NCI-H82 treated with DMSO at 0.1 percent for 48 hours (cell line): ENCODE measurements around the gene LDLRAD4.

ENCODE experiments used
- DNase-seq: peaks from one replicate; lab custom pipeline; 2025; ENCODE audit not compliant: unreplicated experiment; lab: John Stamatoyannopoulos, UW

LDLRAD4 gene

GRCh38 chr18:13440277-13441248 lies 222.0 kb downstream of the LDLRAD4 start:
- no peak for DNase-seq

GRCh38 chr18:13441736-13442135 lies 223.2 kb downstream of the LDLRAD4 start:
- no peak for DNase-seq

- DNase-seq: no peak
These were observed 223.9 kb downstream of the LDLRAD4 start for GRCh38 chr18:13442451-13442850.

GRCh38 chr18:13443552-13443951 lies 225.0 kb downstream of the LDLRAD4 start:
- no peak for DNase-seq

- DNase-seq: no peak
These were observed 226.1 kb downstream of the LDLRAD4 start for GRCh38 chr18:13444430-13445240.

- DNase-seq: no peak
These were observed 226.8 kb downstream of the LDLRAD4 start for GRCh38 chr18:13445241-13445897.

GRCh38 chr18:13446024-13446423 lies 227.5 kb downstream of the LDLRAD4 start:
- DNase-seq: no peak

GRCh38 chr18:13446610-13447461 lies 228.3 kb downstream of the LDLRAD4 start:
- DNase-seq: no peak

- peak; percentile 56 for DNase-seq
These were observed 229.2 kb downstream of the LDLRAD4 start for GRCh38 chr18:13447621-13448334.

GRCh38 chr18:13448335-13448795 lies 229.8 kb downstream of the LDLRAD4 start:
- DNase-seq: no peak

GRCh38 chr18:13449651-13450050 lies 231.1 kb downstream of the LDLRAD4 start:
- DNase-seq: no peak

GRCh38 chr18:13450289-13451212 lies 232.0 kb downstream of the LDLRAD4 start:
- no peak for DNase-seq

GRCh38 chr18:13451213-13451540 lies 232.6 kb downstream of the LDLRAD4 start:
- DNase-seq: no peak

GRCh38 chr18:13451661-13452387 lies 233.3 kb downstream of the LDLRAD4 start:
- DNase-seq: no peak

GRCh38 chr18:13452388-13452811 lies 233.8 kb downstream of the LDLRAD4 start:
- DNase-seq: no peak

- no peak for DNase-seq
These were observed 234.5 kb downstream of the LDLRAD4 start for GRCh38 chr18:13452871-13453680.

GRCh38 chr18:13453714-13454113 lies 235.2 kb downstream of the LDLRAD4 start:
- no peak for DNase-seq
